ENCODE results near the gene TRPC4.
"Not testable (repeated sequence)": the region's sequence is repeated elsewhere in the genome, so short reads cannot be mapped to it uniquely, and the experiment has no call there.

The TRPC4 gene

DNA sequence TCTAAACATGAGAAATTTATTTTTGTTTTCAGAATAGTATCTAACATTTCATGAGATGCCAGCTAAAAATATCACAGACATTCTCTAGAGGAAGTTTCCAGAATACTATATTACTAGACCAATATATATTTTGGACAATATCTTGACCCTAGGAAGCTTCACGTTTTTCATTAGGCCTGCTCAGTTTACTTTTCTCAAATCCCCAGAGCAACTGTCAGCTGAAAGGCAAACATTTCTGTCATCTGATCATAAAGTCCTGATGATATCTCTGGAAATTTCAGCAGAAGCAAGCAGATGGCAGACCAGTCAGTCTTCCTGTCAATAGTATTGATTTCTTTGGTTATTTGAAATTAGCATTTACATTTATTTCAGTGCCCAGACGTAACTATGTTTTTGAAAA is 275.0 kb downstream of the TRPC4 start:
- H2AFZ ChIP-seq (ENCODE audit: low read length): no peak overlapping the region

DNA sequence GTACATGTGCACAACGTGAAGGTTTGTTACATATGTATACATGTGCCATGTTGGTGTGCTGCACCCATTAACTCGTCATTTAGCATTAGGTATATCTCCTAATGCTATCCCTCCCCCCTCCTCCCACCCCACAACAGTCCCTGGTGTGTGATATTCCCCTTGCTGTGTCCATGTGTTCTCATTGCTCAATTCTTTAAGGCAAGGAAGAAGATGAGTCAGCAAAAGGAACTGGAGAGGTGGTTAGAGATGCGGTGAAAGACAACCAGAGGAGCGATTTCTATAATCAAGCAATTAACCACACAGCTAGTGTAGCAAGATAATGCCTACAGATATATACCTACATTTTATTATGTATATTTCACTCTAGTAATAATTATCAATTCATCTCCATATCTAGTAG is 280.2 kb downstream of the TRPC4 start:
- not testable (repeated sequence) for H4K20me1 ChIP-seq (ENCODE audit: insufficient read depth, low read length, poor library complexity, severe bottlenecking); H3K9ac ChIP-seq (ENCODE audit: low read depth, low read length, poor library complexity, severe bottlenecking); H3K4me2 ChIP-seq (ENCODE audit: low read depth, low read length, poor library complexity, severe bottlenecking); H3F3A ChIP-seq (ENCODE audit: low read depth); H3K27me3 ChIP-seq (ENCODE audit: insufficient read depth, low read length, poor library complexity, severe bottlenecking); H2AFZ ChIP-seq (ENCODE audit: low read length); H3K9me3 ChIP-seq (ENCODE audit: insufficient read depth, low read depth, low read length); H3K9me2 ChIP-seq (replicated peaks; ENCODE audit: low read depth, low read length); H3K36me3 ChIP-seq (ENCODE audit: insufficient read depth, low read length); H3K79me2 ChIP-seq (ENCODE audit: insufficient read depth, low read length); H3K4me3 ChIP-seq (ENCODE audit: low read length, poor library complexity, severe bottlenecking); H3K4me1 ChIP-seq (ENCODE audit: insufficient read depth, low read length, poor library complexity, severe bottlenecking)

More for the DNA sequence above, 275.0 kb downstream of the TRPC4 start:
- H3K79me2 ChIP-seq (ENCODE audit: insufficient read depth, low read length): no peaks in the 10 kb centered on the region
- no peaks in the 10 kb centered on the region for H3K9me3 ChIP-seq (ENCODE audit: insufficient read depth, low read depth, low read length)
- no peak overlapping the region for H3K9ac ChIP-seq (ENCODE audit: low read depth, low read length, poor library complexity, severe bottlenecking)
- no peaks in the 10 kb centered on the region for H3K27me3 ChIP-seq (ENCODE audit: insufficient read depth, low read length, poor library complexity, severe bottlenecking)
- TF ChIP-seq, protein P1, sequence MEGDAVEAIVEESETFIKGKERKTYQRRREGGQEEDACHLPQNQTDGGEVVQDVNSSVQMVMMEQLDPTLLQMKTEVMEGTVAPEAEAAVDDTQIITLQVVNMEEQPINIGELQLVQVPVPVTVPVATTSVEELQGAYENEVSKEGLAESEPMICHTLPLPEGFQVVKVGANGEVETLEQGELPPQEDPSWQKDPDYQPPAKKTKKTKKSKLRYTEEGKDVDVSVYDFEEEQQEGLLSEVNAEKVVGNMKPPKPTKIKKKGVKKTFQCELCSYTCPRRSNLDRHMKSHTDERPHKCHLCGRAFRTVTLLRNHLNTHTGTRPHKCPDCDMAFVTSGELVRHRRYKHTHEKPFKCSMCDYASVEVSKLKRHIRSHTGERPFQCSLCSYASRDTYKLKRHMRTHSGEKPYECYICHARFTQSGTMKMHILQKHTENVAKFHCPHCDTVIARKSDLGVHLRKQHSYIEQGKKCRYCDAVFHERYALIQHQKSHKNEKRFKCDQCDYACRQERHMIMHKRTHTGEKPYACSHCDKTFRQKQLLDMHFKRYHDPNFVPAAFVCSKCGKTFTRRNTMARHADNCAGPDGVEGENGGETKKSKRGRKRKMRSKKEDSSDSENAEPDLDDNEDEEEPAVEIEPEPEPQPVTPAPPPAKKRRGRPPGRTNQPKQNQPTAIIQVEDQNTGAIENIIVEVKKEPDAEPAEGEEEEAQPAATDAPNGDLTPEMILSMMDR (conservative IDR thresholded peaks at IDR 0.05; ENCODE audit: low read length): no peak
- TF ChIP-seq EZH2phosphoT487 (IDR thresholded peaks at IDR 0.05; ENCODE audit: borderline replicate concordance): no peak
- H3K9me2 ChIP-seq (replicated peaks; ENCODE audit: low read depth, low read length): no peaks in the 10 kb centered on the region
- H3K4me3 ChIP-seq (ENCODE audit: low read length, poor library complexity, severe bottlenecking): no peak overlapping the region
- H3F3A ChIP-seq (ENCODE audit: low read depth): no peaks in the 10 kb centered on the region
- no peak overlapping the region for H3K4me2 ChIP-seq (ENCODE audit: low read depth, low read length, poor library complexity, severe bottlenecking)
- H4K20me1 ChIP-seq (ENCODE audit: insufficient read depth, low read length, poor library complexity, severe bottlenecking): no peaks in the 10 kb centered on the region
- no peaks in the 10 kb centered on the region for H3K36me3 ChIP-seq (ENCODE audit: insufficient read depth, low read length)
- no peaks in the 10 kb centered on the region for H3K4me1 ChIP-seq (ENCODE audit: insufficient read depth, low read length, poor library complexity, severe bottlenecking)

DNA sequence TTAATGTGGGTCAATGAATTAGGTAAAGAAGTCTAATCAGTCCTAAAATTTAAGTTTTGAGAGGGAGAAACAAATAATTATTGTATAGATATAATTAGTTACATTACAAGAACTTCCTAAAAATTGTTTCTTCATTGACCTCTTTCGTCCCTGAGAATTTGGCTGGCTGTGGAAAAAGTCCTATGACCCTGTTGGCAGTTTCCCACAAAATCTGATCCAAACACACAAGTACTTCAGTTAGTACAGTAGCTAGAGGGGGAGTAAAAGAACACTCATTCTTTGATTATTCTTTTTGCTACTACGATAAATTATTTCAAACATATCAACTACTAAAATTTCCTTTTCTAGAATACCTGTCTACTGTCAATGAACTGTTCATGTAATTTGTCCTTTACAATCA is 282.3 kb downstream of the TRPC4 start:
- Histone ChIP-seq H3K4me1 (ENCODE audit: insufficient read depth, low read length, poor library complexity, severe bottlenecking) (no peaks in the 10 kb centered on the region), H3K79me2 (ENCODE audit: insufficient read depth, low read length) (no peaks in the 10 kb centered on the region), H3F3A (ENCODE audit: low read depth) (no peaks in the 10 kb centered on the region), H3K9me3 (ENCODE audit: insufficient read depth, low read depth, low read length) (no peaks in the 10 kb centered on the region), H4K20me1 (ENCODE audit: insufficient read depth, low read length, poor library complexity, severe bottlenecking) (no peaks in the 10 kb centered on the region), H3K27me3 (ENCODE audit: insufficient read depth, low read length, poor library complexity, severe bottlenecking) (no peaks in the 10 kb centered on the region), H3K9ac (ENCODE audit: low read depth, low read length, poor library complexity, severe bottlenecking) (no peak overlapping the region), H3K9me2 (replicated peaks; ENCODE audit: low read depth, low read length) (no peaks in the 10 kb centered on the region), H3K4me2 (ENCODE audit: low read depth, low read length, poor library complexity, severe bottlenecking) (no peak overlapping the region), H3K36me3 (ENCODE audit: insufficient read depth, low read length) (no peaks in the 10 kb centered on the region), H2AFZ (ENCODE audit: low read length) (no peak overlapping the region), H3K4me3 (ENCODE audit: low read length, poor library complexity, severe bottlenecking) (no peak overlapping the region)
- TF ChIP-seq, protein P1 (conservative IDR thresholded peaks at IDR 0.05; ENCODE audit: low read length): no peak
- TF ChIP-seq EZH2phosphoT487 (IDR thresholded peaks at IDR 0.05; ENCODE audit: borderline replicate concordance): no peak
